Measurements from ENCODE around the gene KANK4.

DNA sequence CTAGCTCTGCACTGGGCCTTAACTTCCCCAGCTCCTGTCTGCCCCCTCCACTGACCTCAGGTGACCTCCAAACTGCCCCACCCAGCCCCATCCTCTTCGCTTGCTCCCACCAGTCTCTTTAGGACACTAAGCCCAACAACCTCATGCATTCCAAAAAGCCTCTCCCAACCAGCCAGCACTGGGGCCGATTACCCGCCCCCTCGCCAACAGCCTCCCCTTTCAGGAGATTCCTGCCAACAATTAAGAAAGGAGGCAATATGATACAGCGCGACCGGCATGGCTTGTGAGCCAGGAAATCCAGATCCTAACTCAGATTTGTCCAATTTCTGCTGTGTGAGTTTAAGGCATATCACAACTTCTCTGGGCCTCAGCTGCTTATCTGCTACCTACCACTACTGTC lies 14.7 kb downstream of the KANK4 start:
- TF ChIP-seq, protein P1, sequence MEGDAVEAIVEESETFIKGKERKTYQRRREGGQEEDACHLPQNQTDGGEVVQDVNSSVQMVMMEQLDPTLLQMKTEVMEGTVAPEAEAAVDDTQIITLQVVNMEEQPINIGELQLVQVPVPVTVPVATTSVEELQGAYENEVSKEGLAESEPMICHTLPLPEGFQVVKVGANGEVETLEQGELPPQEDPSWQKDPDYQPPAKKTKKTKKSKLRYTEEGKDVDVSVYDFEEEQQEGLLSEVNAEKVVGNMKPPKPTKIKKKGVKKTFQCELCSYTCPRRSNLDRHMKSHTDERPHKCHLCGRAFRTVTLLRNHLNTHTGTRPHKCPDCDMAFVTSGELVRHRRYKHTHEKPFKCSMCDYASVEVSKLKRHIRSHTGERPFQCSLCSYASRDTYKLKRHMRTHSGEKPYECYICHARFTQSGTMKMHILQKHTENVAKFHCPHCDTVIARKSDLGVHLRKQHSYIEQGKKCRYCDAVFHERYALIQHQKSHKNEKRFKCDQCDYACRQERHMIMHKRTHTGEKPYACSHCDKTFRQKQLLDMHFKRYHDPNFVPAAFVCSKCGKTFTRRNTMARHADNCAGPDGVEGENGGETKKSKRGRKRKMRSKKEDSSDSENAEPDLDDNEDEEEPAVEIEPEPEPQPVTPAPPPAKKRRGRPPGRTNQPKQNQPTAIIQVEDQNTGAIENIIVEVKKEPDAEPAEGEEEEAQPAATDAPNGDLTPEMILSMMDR (IDR thresholded peaks at IDR 0.05), result no peak
- no peak for TF ChIP-seq POLR2A (IDR thresholded peaks at IDR 0.05)

Measured in uterus (tissue), 2 donors.